ENCODE results near the gene NPHP4. TPM values are rescaled to one million over a fixed set of nuclear protein-coding genes. Genes with fewer than 3 reads are reported as not detected.

NPHP4 gene
- total RNA-seq, 1 donor from 2014 or later, result 33.2 TPM

DNA sequence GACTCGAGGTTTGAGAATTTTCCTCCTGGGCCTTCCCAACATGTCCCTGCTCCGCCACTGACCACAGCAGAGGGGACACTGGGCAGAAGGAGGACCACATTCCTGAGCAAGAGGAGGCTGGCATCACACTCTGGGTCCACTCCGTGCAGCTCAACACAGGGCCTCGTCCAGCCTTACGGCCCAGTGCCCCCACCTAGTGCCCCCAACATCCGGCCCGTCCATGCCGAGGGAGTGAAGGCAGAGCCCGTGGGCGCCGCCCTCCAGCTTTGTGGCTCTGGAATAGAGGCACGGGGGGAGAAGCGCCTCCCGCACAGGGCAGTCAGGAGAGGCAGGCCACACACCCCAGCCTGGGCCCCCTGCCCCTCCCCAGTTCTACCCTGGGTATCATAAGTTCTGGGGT is 158.3 kb downstream of the NPHP4 start:
- Mint-ChIP-seq H3K36me3 (ENCODE audit: low read depth) (peaks cover 5% of the 10 kb centered on the region), H3K27me3 (ENCODE audit: low read depth) (peaks cover 5% of the 10 kb centered on the region), H3K4me1 (no peaks in the 10 kb centered on the region), H3K4me3 (no peak overlapping the region), H3K9me3 (peaks cover 7% of the 10 kb centered on the region), H3K27ac (ENCODE audit: unreplicated experiment) (no peak overlapping the region)
- TF ChIP-seq, protein P1, sequence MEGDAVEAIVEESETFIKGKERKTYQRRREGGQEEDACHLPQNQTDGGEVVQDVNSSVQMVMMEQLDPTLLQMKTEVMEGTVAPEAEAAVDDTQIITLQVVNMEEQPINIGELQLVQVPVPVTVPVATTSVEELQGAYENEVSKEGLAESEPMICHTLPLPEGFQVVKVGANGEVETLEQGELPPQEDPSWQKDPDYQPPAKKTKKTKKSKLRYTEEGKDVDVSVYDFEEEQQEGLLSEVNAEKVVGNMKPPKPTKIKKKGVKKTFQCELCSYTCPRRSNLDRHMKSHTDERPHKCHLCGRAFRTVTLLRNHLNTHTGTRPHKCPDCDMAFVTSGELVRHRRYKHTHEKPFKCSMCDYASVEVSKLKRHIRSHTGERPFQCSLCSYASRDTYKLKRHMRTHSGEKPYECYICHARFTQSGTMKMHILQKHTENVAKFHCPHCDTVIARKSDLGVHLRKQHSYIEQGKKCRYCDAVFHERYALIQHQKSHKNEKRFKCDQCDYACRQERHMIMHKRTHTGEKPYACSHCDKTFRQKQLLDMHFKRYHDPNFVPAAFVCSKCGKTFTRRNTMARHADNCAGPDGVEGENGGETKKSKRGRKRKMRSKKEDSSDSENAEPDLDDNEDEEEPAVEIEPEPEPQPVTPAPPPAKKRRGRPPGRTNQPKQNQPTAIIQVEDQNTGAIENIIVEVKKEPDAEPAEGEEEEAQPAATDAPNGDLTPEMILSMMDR (conservative IDR thresholded peaks at IDR 0.05), result no peak
- no peak for DNase-seq (ENCODE audit: low read depth, low spot score)

DNA sequence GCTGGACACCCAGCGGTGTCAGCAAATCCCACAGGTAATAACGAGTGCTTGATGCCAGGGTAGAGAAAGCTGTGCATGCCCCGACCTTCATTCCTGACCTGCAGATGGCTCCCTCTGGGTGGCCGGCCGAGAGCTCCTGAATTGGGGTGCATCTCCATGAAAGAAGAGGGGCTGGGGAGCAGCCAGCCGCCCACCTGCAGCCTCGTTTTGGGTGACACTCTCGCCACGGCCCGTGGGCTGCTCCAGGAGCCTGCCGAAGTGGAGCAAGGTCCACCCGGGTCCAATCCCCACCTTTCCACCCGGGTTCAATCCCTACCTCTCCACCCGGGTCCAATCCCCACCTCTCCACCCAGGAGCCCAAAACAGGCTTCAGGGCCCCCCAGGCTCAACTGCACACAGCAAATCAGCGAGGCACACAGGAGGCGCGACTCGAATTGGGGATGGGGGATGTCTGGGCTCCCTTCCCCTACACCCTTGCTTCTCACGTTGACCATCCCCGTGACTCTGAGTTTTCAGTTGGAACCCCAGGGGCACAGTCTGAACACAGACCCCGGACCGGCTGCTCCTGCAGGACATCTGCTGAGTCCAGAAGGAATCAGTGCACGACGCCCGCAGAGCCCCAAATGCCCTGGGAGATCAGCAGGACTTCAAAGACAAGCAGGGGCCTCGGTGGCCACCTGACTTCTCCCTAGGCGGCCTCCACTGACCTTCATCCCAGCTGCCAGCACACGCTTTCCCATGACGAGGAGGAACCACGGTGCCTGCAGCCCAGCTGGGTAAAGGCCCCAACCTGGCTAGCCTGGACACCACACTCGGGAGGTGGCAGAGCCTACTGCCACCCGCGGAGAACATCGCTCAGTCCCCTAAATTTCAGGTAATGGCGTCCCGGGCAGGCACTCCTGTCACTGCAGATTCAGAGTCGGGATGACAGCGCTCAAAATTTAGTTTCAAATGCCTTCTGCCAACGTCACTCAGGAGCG is 159.0 kb downstream of the NPHP4 start:
- Mint-ChIP-seq H3K36me3 (ENCODE audit: low read depth) (peaks cover 5% of the 10 kb centered on the region), H3K27ac (ENCODE audit: unreplicated experiment) (peak overlapping the region; percentile 12), H3K9me3 (peaks cover 7% of the 10 kb centered on the region), H3K4me3 (no peak overlapping the region), H3K4me1 (no peaks in the 10 kb centered on the region), H3K27me3 (ENCODE audit: low read depth) (peaks cover 5% of the 10 kb centered on the region)
- no peak for DNase-seq (ENCODE audit: low read depth, low spot score)
- TF ChIP-seq, protein P1 (conservative IDR thresholded peaks at IDR 0.05), result no peak

DNA sequence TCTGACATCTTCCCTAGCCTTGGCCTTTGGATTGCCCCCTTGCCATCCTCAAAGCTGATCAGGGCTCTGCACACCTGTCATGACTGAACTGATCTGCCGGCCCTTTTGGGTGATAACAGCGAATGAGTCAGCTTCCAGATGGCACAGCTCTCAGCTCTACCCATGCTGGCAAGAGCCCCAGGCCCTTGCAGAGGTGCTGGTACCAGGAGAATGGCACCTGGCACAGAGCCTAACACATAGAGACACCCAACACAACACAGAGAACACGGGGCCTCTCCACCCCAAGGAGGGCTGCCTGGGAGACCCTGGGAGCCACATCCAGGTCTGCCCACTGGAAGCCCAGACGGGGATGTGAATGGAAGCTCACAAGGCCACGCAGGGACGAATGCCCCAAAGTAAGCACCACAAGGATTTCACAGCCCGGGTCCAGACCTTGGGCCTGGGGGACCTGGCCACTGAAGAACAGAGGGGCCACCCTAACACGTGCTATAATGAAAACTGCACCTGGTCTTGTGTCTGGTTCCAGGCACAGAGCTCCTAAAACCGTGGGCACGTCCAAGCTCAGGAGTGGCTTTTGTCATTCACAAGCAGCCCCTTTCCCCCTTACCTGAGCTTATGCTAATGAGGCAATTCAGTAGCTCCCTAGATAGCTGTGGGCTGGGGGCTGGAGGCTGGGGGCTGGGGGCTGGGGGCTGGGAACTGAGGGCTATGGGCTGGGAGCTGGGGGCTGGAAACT is 160.5 kb downstream of the NPHP4 start:
- Mint-ChIP-seq H3K36me3 (ENCODE audit: low read depth) (peaks cover 5% of the 10 kb centered on the region), H3K9me3 (peaks cover 7% of the 10 kb centered on the region), H3K4me1 (no peaks in the 10 kb centered on the region), H3K4me3 (no peak overlapping the region), H3K27ac (ENCODE audit: unreplicated experiment) (no peak overlapping the region), H3K27me3 (ENCODE audit: low read depth) (peaks cover 5% of the 10 kb centered on the region)
- TF ChIP-seq, protein P1 (conservative IDR thresholded peaks at IDR 0.05), result no peak
- DNase-seq (ENCODE audit: low read depth, low spot score), result no peak

DNA sequence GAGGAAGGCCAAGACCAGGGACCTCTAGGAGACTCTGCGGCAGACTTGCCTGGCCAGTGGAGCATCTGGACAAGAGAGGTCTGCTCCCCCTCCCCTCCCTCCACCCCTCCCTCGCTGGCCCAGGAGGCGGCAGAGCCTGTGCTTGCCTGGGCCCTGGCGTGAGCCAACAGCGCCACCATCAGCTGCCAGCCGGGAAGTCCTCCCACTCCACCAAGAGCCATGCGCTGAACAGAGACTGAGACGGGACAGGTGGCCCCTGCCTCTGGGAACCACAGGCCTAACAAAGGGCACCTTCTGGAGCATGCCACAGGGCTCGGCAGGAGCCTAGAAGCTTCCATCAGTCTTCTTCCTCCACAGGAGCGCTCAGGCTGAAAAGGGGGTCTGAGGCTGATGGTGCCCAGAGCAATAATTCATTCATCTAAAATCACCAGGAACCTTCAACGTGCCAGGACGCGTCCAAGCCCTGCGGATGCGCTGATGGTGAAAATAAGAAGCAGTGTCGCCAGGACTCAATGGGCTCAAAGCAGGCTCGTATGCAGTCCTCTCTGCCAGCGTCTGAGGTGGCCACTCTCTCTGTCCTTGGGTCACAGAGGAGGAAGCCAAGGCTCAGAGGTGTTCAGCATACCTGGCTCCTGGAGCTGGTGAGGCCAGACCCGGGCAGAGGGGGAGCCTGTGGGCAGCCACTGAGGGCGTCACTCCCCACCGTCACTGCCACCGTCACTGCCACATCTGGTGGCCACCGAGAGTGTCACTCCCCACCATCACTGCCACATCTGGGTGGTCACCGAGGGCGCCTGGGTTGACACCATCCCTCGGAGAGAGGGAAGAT is 161.2 kb downstream of the NPHP4 start:
- no peak overlapping the region for H3K4me3 Mint-ChIP-seq
- no peak overlapping the region for H3K27ac Mint-ChIP-seq (ENCODE audit: unreplicated experiment)

More for the DNA sequence above, 161.2 kb downstream of the NPHP4 start:
- peaks cover 5% of the 10 kb centered on the region for H3K27me3 Mint-ChIP-seq (ENCODE audit: low read depth)
- DNase-seq (ENCODE audit: low read depth, low spot score), result peak; percentile 25
- peaks cover 5% of the 10 kb centered on the region for H3K36me3 Mint-ChIP-seq (ENCODE audit: low read depth)
- H3K9me3 Mint-ChIP-seq, result peaks cover 7% of the 10 kb centered on the region
- TF ChIP-seq, protein P1 (conservative IDR thresholded peaks at IDR 0.05), result peak; percentile 42
- H3K4me1 Mint-ChIP-seq, result no peaks in the 10 kb centered on the region

Measured in neural crest cell (in vitro differentiated cells).